Heart left ventricle (tissue), 16 donors: ENCODE results near the gene WDR77. TPM values are rescaled to one million over a fixed set of nuclear protein-coding genes. Genes with fewer than 3 reads are reported as not detected.
A peak's percentile ranks its signal among the peaks of the same experiment; 100 is the strongest.

Experiments used
- ATAC-seq, 4 donors: fragments of 200-7000 bp; cut with Tn5 transposase; one replicate each; pipeline ENCODE4 v1.9.1; 2020 to 2022; ENCODE audit warnings: moderate library complexity in 4 of 4, mild to moderate bottlenecking in 3 of 4, moderate number of reproducible peaks in 1 of 4
- DNase-seq, 5 donors: peaks; one replicate each; pipeline ENCODE4 v3.0.0-alpha.2; 2020
- H3K27ac ChIP-seq, 12 donors: fragments of 200-600 bp; sonication (generic) in 4 of 12; one replicate each; pipeline versions ENCODE4 v1.5.0 to v1.8.0; 2016 to 2022; ENCODE audit warnings: mild to moderate bottlenecking in 2 of 12
- H3K27me3 ChIP-seq, 9 donors: fragments of 200-600 bp; sonication (generic) in 2 of 9; one replicate each; pipeline versions ENCODE4 v1.5.1 to v1.8.0; 2016 to 2022; ENCODE audit warnings: mild to moderate bottlenecking in 3 of 9
- H3K36me3 ChIP-seq, 9 donors: fragments of 200-600 bp; sonication (generic) in 2 of 9; one replicate each; pipeline versions ENCODE4 v1.5.0 to v1.8.0; 2018 to 2022; ENCODE audit warnings: mild to moderate bottlenecking in 2 of 9
- H3K4me1 ChIP-seq, 12 donors: fragments of 200-600 bp; sonication (generic) in 4 of 12; one replicate each; pipeline versions ENCODE4 v1.5.0 to v1.8.0; 2016 to 2022; ENCODE audit warnings: mild to moderate bottlenecking in 3 of 12
- H3K4me3 ChIP-seq, 12 donors: fragments of 200-600 bp; sonication (generic) in 4 of 12; one replicate each; pipeline versions ENCODE4 v1.5.0 to v1.8.0; 2017 to 2022; ENCODE audit warnings: mild to moderate bottlenecking in 9 of 12, moderate library complexity in 4 of 12
- H3K9me3 ChIP-seq, 12 donors: fragments of 200-600 bp; sonication (generic) in 4 of 12; one replicate each; pipeline versions ENCODE4 v1.5.0 to v1.8.0; 2016 to 2022; ENCODE audit warnings: mild to moderate bottlenecking in 1 of 12
- CTCF ChIP-seq, 12 donors: fragments of 200-600 bp; sonication (generic) in 4 of 12; IDR thresholded peaks; one replicate each; pipeline versions ENCODE4 v1.5.0 to v1.8.0; 2018 to 2022; ENCODE audit warnings: antibody characterized with exemption in 12 of 12, mild to moderate bottlenecking in 5 of 12
- POLR2A ChIP-seq, 2 donors: fragments of 450-650 bp; IDR thresholded peaks; one replicate each; pipeline ENCODE4 v1.6.1; 2017; ENCODE audit warnings: antibody characterized with exemption in 2 of 2, mild to moderate bottlenecking in 2 of 2, moderate library complexity in 2 of 2
- WGBS, 4 donors: extraction: QIAGEN DNeasy Blood & Tissue Kit in 2 of 4; methylation state at CpG; one replicate each; pipeline versions ENCODE4 v1.1.5 to v1.1.7; 2013 to 2018; 5-methylcytosine and 5-hydroxymethylcytosine counted together
- intact Hi-C, 10 donors: fragments of 100-400 bp; cut with DNase I; formaldehyde crosslinking; loops; one replicate each; pipeline versions ENCODE4 v1.11.1 to v1.14.2; 2022
- polyA plus RNA-seq, 2 donors: library from polyadenylated mRNA; stranded (reverse); fragments of 200-250 nt; gene quantifications; one replicate each; pipeline ENCODE4 v1.2.3, GENCODE V29; 2013
- total RNA-seq, 9 donors: library from RNA; depleted of rRNA in 2 of 9; stranded (reverse); fragments of >200 nt in 2 of 9; fragmentation: NEBNext Ultra II Directional in 3 of 9; extraction: Animal tissue kit (Norgen Biotek cat#: 25700) in 3 of 9; gene quantifications; one replicate each; pipeline versions ENCODE4 v1.1.0 to v1.2.4, GENCODE V29; 2016 to 2023
- donor health status: ischemic (EF 13 %, LVEDD 7.1; RV severe dilation, severe dysfunction).
- donor health status: healthy with polysubstance abuse.
- donor health status: DM: no; HTN: yes; CAD: no.
- donor health status: DM: no; HTN: no; CAD: no.
- donor health status: ischemic (EF 25% LVEDD 6.9; RV normal size, moderate dysfunction).
- donor health status: ischemic (EF 25% LVEDD 5.7; RV mildly dilated, moderate dysfunction).
- donor health status: healthy.
- donor health status: DM: yes; HTN: yes; CAD: no.
- donor health status: ischemic (EF 35%, LVEDD 5.7; RV mildly dilated, moderate dysfunction).
- donor health status: nonischemic (EF 11% LVEDD 7.7; RV severe dilation, severe dysfunction).
- donor health status: DM: yes; HTN: yes; CAD: no.
- donor health status: PGD.
- donor health status: ischemic (EF 29% LVEDD 5.4; RV normal size, mild dysfunction).
- donor health status: nonischemic (EF 23%, LVEDD 6.1; RV moderate dilation, normal function).

The WDR77 gene
- total and polyA plus RNA-seq, 11 donors, result 25.6 to 64.3 (median 34.0) TPM

DNA sequence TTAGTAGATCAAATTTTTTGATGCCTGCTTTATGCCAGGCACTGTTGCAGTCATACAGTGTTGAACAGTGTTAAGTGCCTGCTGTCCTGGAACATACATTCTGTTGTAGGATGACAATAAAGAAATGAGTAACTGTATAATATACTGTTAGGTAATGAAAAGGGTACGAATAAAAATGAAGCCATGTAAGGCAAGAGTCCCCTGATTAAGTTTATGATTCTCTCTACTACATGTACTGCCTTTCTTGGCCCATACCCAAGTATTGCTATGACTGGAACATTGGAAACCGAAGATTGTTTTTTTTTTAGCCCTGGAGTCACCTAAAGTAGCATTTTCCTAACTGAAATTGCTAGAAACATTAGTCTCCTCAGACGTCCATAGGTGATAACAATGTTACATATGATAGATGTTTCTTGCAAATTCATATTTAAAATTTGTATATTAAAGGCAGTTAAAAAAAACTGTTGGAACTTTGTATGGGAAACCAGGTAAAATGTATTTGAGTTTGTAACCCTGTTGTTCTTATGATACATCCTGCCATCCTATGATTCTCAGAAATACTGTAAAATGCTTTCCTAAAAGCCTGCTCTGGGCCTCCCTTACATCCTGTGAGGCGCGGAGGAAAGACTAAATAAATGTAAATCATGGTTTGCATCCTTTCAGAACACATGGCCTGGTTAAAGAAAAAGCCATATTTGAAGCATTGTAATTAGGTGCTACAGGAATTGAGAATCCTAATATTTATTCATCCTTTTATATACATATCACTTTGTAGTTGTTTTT lies 6.0 kb upstream of the WDR77 start:
- Histone ChIP-seq H3K4me3 (no peak overlapping the region), H3K36me3 (peaks cover 7 to 93% (median 84%) of the 10 kb centered on the region in 9 donors), H3K4me1 (peaks cover 5 to 67% (median 49%) of the 10 kb centered on the region in 12 donors), H3K27me3 (no peaks in the 10 kb centered on the region), H3K9me3 (no peaks in the 10 kb centered on the region), H3K27ac (no peak overlapping the region)
- intact Hi-C loops, result no loop called here
- TF ChIP-seq CTCF (IDR thresholded peaks at IDR 0.05), result no peak
- TF ChIP-seq POLR2A (IDR thresholded peaks at IDR 0.05), result no peak
- ATAC-seq, result peak in 1 of 4 donors; percentile 4
- 64 to 69% (median 66%) methylated on average over 5 of the region's 5 CpGs for WGBS, 4 donors
- DNase-seq, result no peak

GRCh38 chr1:111453706-111454105 lies 4.7 kb upstream of the WDR77 start:
- H3K36me3 ChIP-seq, result peaks cover 7 to 80% (median 71%) of the 10 kb centered on the region in 9 donors
- WGBS, 4 donors, result 57 to 84% (median 68%) methylated on average over 3 of the region's 3 CpGs
- intact Hi-C loops, result no loop called here
- no peak for ATAC-seq
- H3K27ac ChIP-seq, result no peak overlapping the region
- DNase-seq, result no peak
- no peaks in the 10 kb centered on the region for H3K9me3 ChIP-seq
- no peak for TF ChIP-seq POLR2A (IDR thresholded peaks at IDR 0.05)
- no peak for TF ChIP-seq CTCF (IDR thresholded peaks at IDR 0.05)
- peaks cover 5 to 68% (median 52%) of the 10 kb centered on the region in 12 donors for H3K4me1 ChIP-seq
- no peak overlapping the region for H3K4me3 ChIP-seq
- no peaks in the 10 kb centered on the region for H3K27me3 ChIP-seq

GRCh38 chr1:111452581-111452980 lies 3.5 kb upstream of the WDR77 start:
- H3K4me3 ChIP-seq, result peak overlapping the region in 1 of 12 donors; percentile 7
- ATAC-seq (no peak), DNase-seq (no peak)
- intact Hi-C loops, result no loop called here
- H3K27ac ChIP-seq, result no peak overlapping the region
- H3K36me3 ChIP-seq, result peaks cover 7 to 68% (median 59%) of the 10 kb centered on the region in 9 donors
- TF ChIP-seq POLR2A (IDR thresholded peaks at IDR 0.05) (no peak), CTCF (IDR thresholded peaks at IDR 0.05) (no peak)
- no peaks in the 10 kb centered on the region for H3K27me3 ChIP-seq
- peaks cover 5 to 74% (median 56%) of the 10 kb centered on the region in 12 donors for H3K4me1 ChIP-seq
- H3K9me3 ChIP-seq, result no peaks in the 10 kb centered on the region
- 66 to 73% (median 73%) methylated on average over 3 of the region's 3 CpGs for WGBS, 4 donors

GRCh38 chr1:111450185-111450584 lies 1.1 kb upstream of the WDR77 start:
- peaks cover 5 to 74% (median 53%) of the 10 kb centered on the region in 12 donors for H3K4me1 ChIP-seq

More at GRCh38 chr1:111450185-111450584, 1.1 kb upstream of the WDR77 start:
- H3K27ac ChIP-seq, result peak overlapping the region in 10 of 12 donors; percentile 76 to 96 (median 91)
- intact Hi-C loops, result no loop called here
- DNase-seq (no peak), ATAC-seq (no peak)
- peak overlapping the region; percentile 58 to 96 (median 85) for H3K4me3 ChIP-seq
- 43 to 47% (median 46%) methylated on average over 3 of the region's 3 CpGs for WGBS, 4 donors
- no peaks in the 10 kb centered on the region for H3K9me3 ChIP-seq
- TF ChIP-seq POLR2A (IDR thresholded peaks at IDR 0.05) (no peak), CTCF (IDR thresholded peaks at IDR 0.05) (no peak)
- H3K36me3 ChIP-seq, result peaks cover 2 to 63% (median 54%) of the 10 kb centered on the region in 9 donors
- H3K27me3 ChIP-seq, result no peaks in the 10 kb centered on the region
